GM12892 (cell line): Measurements from ENCODE around the gene STEAP3.

Experiments
- POLR2A ChIP-seq: IDR thresholded peaks from 2 replicates; pipeline ENCODE4 v1.6.1; 2011; ENCODE audit warnings: low read depth, low read length, control low read depth
- POLR2AphosphoS5 ChIP-seq: IDR thresholded peaks from 2 replicates; pipeline ENCODE4 v1.6.1; 2011; ENCODE audit warnings: low read depth, low read length, control low read depth

- TF ChIP-seq POLR2A (no peak), POLR2AphosphoS5 (no peak)
Observed at GRCh38 chr2:119231975-119232665, 8.5 kb downstream of the STEAP3 start.
